Mesendoderm (in vitro differentiated cells): ENCODE results near the gene ZNF816.
"Not testable (repeated sequence)": the region's sequence is repeated elsewhere in the genome, so short reads cannot be mapped to it uniquely, and the experiment has no call there.

Source experiments
- DNase-seq: peaks from one replicate; pipeline ENCODE4 v3.0.0; 2013
- H2AK5ac ChIP-seq: 2 replicates; pipeline ENCODE4 v1.6.1; 2013; ENCODE audit warnings: low read length, inconsistent platforms
- H2BK120ac ChIP-seq: 2 replicates; pipeline ENCODE4 v1.6.1; 2013; ENCODE audit warnings: low read depth, mild to moderate bottlenecking, low read length, moderate library complexity, mixed read lengths
- H2BK15ac ChIP-seq: replicated peaks from 2 replicates; pipeline ENCODE4 v1.6.1; 2013; ENCODE audit warnings: low read depth, mild to moderate bottlenecking, moderate library complexity
- H2BK5ac ChIP-seq: 2 replicates; pipeline ENCODE4 v1.6.1; 2013; ENCODE audit warnings: low read length, inconsistent platforms
- H3K18ac ChIP-seq: 2 replicates; pipeline ENCODE4 v1.6.1; 2013; ENCODE audit warnings: mild to moderate bottlenecking, low read length, mixed read lengths
- H3K23ac ChIP-seq: one replicate; pipeline ENCODE4 v1.6.1; 2013; ENCODE audit warnings: low read length
- H3K27ac ChIP-seq: 2 replicates; pipeline ENCODE4 v1.5.1; 2013; ENCODE audit warnings: low read depth, mild to moderate bottlenecking, inconsistent platforms, low read length, moderate library complexity
- H3K27me3 ChIP-seq: 2 replicates; pipeline ENCODE4 v1.6.1; 2013; ENCODE audit warnings: low read length, control low read depth, mild to moderate bottlenecking, inconsistent platforms; ENCODE audit not compliant: insufficient read depth, poor library complexity
- H3K36me3 ChIP-seq: 2 replicates; pipeline ENCODE4 v1.6.1; 2013; ENCODE audit warnings: low read length, inconsistent platforms; ENCODE audit not compliant: control insufficient read depth, insufficient read depth
- H3K4ac ChIP-seq: one replicate; pipeline ENCODE4 v1.6.1; 2013; ENCODE audit warnings: low read depth, mild to moderate bottlenecking, low read length, moderate library complexity
- H3K4me1 ChIP-seq: 2 replicates; pipeline ENCODE4 v1.6.1; 2013; ENCODE audit warnings: low read depth, low read length, inconsistent platforms; ENCODE audit not compliant: control insufficient read depth
- H3K4me2 ChIP-seq: 2 replicates; pipeline ENCODE4 v1.6.1; 2013; ENCODE audit warnings: low read length
- H3K4me3 ChIP-seq: 2 replicates; pipeline ENCODE4 v1.5.1; 2013; ENCODE audit warnings: mild to moderate bottlenecking, low read length
- H3K56ac ChIP-seq: one replicate; pipeline ENCODE4 v1.6.1; 2013; ENCODE audit warnings: low read length
- H3K79me1 ChIP-seq: 2 replicates; pipeline ENCODE4 v1.6.1; 2013; ENCODE audit warnings: low read length, inconsistent platforms
- H3K79me2 ChIP-seq: 2 replicates; pipeline ENCODE4 v1.6.1; 2013; ENCODE audit warnings: mild to moderate bottlenecking, low read length; ENCODE audit not compliant: control insufficient read depth, insufficient read depth
- H3K9ac ChIP-seq: 2 replicates; pipeline ENCODE4 v1.6.1; 2013; ENCODE audit warnings: low read length, inconsistent platforms
- H4K5ac ChIP-seq: one replicate; pipeline ENCODE4 v1.6.1; 2013; ENCODE audit warnings: low read length
- H4K8ac ChIP-seq: one replicate; pipeline ENCODE4 v1.6.1; 2013; ENCODE audit warnings: low read depth, mild to moderate bottlenecking, control low read depth, low read length, moderate library complexity
- WGBS: extraction: QIAGEN DNeasy Blood & Tissue Kit; methylation state at CpG from one replicate; pipeline ENCODE4 v1.1.7; 2013; ENCODE audit warnings: low lambda C conversion rate, missing lambda C conversion rate; ENCODE audit not compliant: insufficient coverage; ENCODE audit errors: extremely low coverage; 5-methylcytosine and 5-hydroxymethylcytosine counted together

ZNF816 gene

DNA sequence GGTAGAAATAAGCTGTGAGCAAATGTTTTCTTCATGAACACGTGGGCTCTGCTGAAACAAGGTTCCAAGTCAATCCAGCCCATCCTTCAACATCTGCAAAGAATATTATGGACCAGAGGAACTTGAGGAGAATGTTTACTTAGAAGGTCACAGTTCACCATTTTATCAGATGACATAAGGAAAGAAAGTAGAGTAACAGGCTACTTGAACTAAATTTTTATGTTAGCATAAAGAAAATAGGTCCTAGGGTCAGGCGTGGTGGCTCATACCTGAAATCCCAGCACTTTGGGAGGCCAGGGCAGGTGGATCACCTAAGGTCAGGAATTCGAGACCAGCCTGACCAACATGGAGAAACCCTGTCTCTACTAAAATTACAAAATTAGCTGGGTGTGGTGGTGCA, 20.5 kb upstream of the ZNF816 start:
- not testable (repeated sequence) for H2BK15ac ChIP-seq, H3K56ac ChIP-seq, H3K27ac ChIP-seq, H2BK120ac ChIP-seq, H3K79me1 ChIP-seq, DNase-seq, H3K4me2 ChIP-seq, H3K18ac ChIP-seq, H3K4ac ChIP-seq, H2AK5ac ChIP-seq, H3K4me1 ChIP-seq, H3K36me3 ChIP-seq, H3K79me2 ChIP-seq, H4K5ac ChIP-seq, H4K8ac ChIP-seq, H3K23ac ChIP-seq, H3K27me3 ChIP-seq, H3K4me3 ChIP-seq, H3K9ac ChIP-seq, H2BK5ac ChIP-seq
- WGBS: no CpG with 5 or more reads among the region's 3 CpGs

DNA sequence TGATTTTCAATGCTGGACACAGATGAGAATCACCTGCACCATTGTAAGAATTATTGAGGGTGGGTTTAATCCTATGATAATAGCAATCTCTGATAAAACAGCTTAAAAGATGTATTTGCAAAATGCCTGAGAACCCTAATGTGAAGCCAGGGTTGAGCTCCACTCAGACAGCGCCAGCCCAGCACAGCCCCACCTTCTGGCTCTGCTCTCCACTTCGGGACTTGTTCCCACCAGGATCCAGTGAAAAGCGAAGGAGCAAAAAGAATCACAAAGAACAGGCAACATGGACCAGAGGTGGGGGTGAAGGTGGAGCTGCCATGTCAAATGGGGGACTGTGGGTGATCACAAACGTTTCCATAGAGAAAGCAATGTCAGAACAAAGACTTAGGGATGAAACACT, 18.6 kb upstream of the ZNF816 start:
- Histone ChIP-seq H2BK5ac (no peak overlapping the region), H2AK5ac (no peak overlapping the region), H3K56ac (no peak overlapping the region), H3K79me1 (no peaks in the 10 kb centered on the region), H2BK120ac (no peak overlapping the region), H3K27ac (no peak overlapping the region), H3K79me2 (no peaks in the 10 kb centered on the region), H3K4ac (no peak overlapping the region), H2BK15ac (no peak overlapping the region), H3K23ac (no peak overlapping the region), H3K27me3 (no peaks in the 10 kb centered on the region), H3K18ac (no peak overlapping the region), H4K8ac (no peak overlapping the region), H3K4me1 (no peaks in the 10 kb centered on the region), H3K4me3 (no peak overlapping the region), H3K36me3 (no peaks in the 10 kb centered on the region), H3K9ac (no peak overlapping the region), H3K4me2 (no peak overlapping the region), H4K5ac (no peak overlapping the region)
- no peak for DNase-seq
- no CpG with 5 or more reads among the region's 4 CpGs for WGBS

GRCh38 chr19:52967772-52968171, 5.1 kb upstream of the ZNF816 start:
- WGBS: no CpG with 5 or more reads among the region's 2 CpGs
- no peak overlapping the region for H3K4me3 ChIP-seq
- H3K23ac ChIP-seq: no peak overlapping the region
- no peak overlapping the region for H3K18ac ChIP-seq
- H3K9ac ChIP-seq: no peak overlapping the region
- no peak overlapping the region for H4K5ac ChIP-seq
- no peaks in the 10 kb centered on the region for H3K79me1 ChIP-seq
- no peaks in the 10 kb centered on the region for H3K79me2 ChIP-seq
- H3K27me3 ChIP-seq: no peaks in the 10 kb centered on the region
- H3K4me1 ChIP-seq: peaks cover 1% of the 10 kb centered on the region
- no peaks in the 10 kb centered on the region for H3K36me3 ChIP-seq
- H2BK5ac ChIP-seq: no peak overlapping the region
- no peak overlapping the region for H3K56ac ChIP-seq
- H2BK15ac ChIP-seq: no peak overlapping the region
- H2BK120ac ChIP-seq: no peak overlapping the region
- DNase-seq: no peak
- H2AK5ac ChIP-seq: no peak overlapping the region
- H3K27ac ChIP-seq: no peak overlapping the region
- H3K4me2 ChIP-seq: no peak overlapping the region
- H3K4ac ChIP-seq: no peak overlapping the region
- no peak overlapping the region for H4K8ac ChIP-seq

GRCh38 chr19:52963247-52963618, 552 bp upstream of the ZNF816 start:
- peak overlapping the region; percentile 1 for H3K4me3 ChIP-seq
- no peak overlapping the region for H3K4ac ChIP-seq
- H3K4me1 ChIP-seq: peaks cover 1% of the 10 kb centered on the region
- H3K9ac ChIP-seq: peak overlapping the region; percentile 85
- WGBS: no CpG with 5 or more reads among the region's 12 CpGs
- H2BK5ac ChIP-seq: peak overlapping the region; percentile 1
- peak overlapping the region; percentile 90 for H3K27ac ChIP-seq
- H2BK120ac ChIP-seq: no peak overlapping the region
- peaks cover 13% of the 10 kb centered on the region for H3K79me1 ChIP-seq
- no peaks in the 10 kb centered on the region for H3K36me3 ChIP-seq
- H3K18ac ChIP-seq: peak overlapping the region; percentile 71
- no peak overlapping the region for H4K5ac ChIP-seq
- H3K27me3 ChIP-seq: no peaks in the 10 kb centered on the region
- H3K56ac ChIP-seq: peak overlapping the region; percentile 93
- H4K8ac ChIP-seq: no peak overlapping the region
- H2BK15ac ChIP-seq: peak overlapping the region; percentile 1
- H2AK5ac ChIP-seq: no peak overlapping the region
- peak overlapping the region; percentile 90 for H3K4me2 ChIP-seq
- peaks cover 8% of the 10 kb centered on the region for H3K79me2 ChIP-seq
- no peak for DNase-seq
- peak overlapping the region; percentile 87 for H3K23ac ChIP-seq

- Histone ChIP-seq H3K79me2 (peaks cover 8% of the 10 kb centered on the region), H3K18ac (no peak overlapping the region), H3K4me1 (peaks cover 1% of the 10 kb centered on the region), H2BK15ac (no peak overlapping the region), H3K4me3 (peak overlapping the region; percentile 83), H3K9ac (peak overlapping the region; percentile 89), H3K23ac (no peak overlapping the region), H4K5ac (no peak overlapping the region), H3K36me3 (peaks cover 4% of the 10 kb centered on the region), H3K4ac (no peak overlapping the region), H3K79me1 (peaks cover 18% of the 10 kb centered on the region), H4K8ac (no peak overlapping the region), H3K4me2 (peak overlapping the region; percentile 67), H2AK5ac (no peak overlapping the region), H2BK120ac (no peak overlapping the region), H3K56ac (peak overlapping the region; percentile 92), H3K27ac (no peak overlapping the region), H3K27me3 (no peaks in the 10 kb centered on the region), H2BK5ac (no peak overlapping the region)
- DNase-seq: no peak
- no CpG with 5 or more reads among the region's 5 CpGs for WGBS
These were observed 700 bp downstream of the ZNF816 start for GRCh38 chr19:52961981-52962380.

DNA sequence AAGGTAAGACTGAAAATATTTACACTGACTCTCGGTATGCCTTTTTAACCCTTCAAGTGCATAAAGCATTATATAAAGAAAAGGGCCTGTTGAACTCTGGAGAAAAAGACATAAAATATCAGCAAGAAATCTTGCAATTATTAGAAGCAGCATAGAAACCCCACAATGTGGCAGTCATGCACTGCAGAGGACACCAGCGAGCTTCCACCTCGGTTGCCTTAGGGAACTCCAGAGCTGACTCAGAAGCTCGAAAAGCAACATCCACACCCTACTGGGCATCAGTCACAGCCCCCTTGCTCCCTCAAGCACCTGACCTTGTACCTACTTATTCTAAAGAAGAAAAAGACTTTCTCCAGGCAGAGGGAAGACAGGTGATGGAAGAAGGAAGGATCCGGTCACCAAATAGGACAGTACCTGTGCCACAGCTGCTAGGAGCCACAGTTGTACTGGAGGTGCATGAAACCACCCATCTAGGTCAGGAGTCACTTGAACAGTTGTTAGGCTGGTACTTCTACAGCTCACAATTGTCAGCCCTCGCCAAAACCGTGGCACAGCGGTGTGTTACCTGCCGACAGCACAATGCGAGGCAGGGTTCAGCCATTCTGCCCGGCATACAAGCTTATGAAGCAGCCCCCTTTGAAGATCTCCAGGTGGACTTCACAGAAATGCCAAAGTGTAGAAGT, 2.9 kb downstream of the ZNF816 start:
- no peak overlapping the region for H4K8ac ChIP-seq
- no peak overlapping the region for H3K4me2 ChIP-seq
- H2AK5ac ChIP-seq: no peak overlapping the region
- no peak overlapping the region for H2BK120ac ChIP-seq
- DNase-seq: no peak
- H3K4me3 ChIP-seq: no peak overlapping the region
- no CpG with 5 or more reads among the region's 11 CpGs for WGBS
- H3K18ac ChIP-seq: no peak overlapping the region
- H3K79me1 ChIP-seq: peaks cover 18% of the 10 kb centered on the region
- no peak overlapping the region for H3K56ac ChIP-seq
- H3K36me3 ChIP-seq: peaks cover 11% of the 10 kb centered on the region
- H3K4ac ChIP-seq: no peak overlapping the region
- peaks cover 8% of the 10 kb centered on the region for H3K79me2 ChIP-seq
- no peak overlapping the region for H3K27ac ChIP-seq
- H3K9ac ChIP-seq: no peak overlapping the region
- H2BK15ac ChIP-seq: no peak overlapping the region
- no peaks in the 10 kb centered on the region for H3K27me3 ChIP-seq
- H4K5ac ChIP-seq: no peak overlapping the region
- H3K23ac ChIP-seq: no peak overlapping the region
- peaks cover 1% of the 10 kb centered on the region for H3K4me1 ChIP-seq
- H2BK5ac ChIP-seq: no peak overlapping the region
